SK-N-MC (cell line): ENCODE results near the gene SF3A1.

Experiments used
- EZH2 ChIP-seq: fragments of 200-600 bp; sonication (generic); IDR thresholded peaks from one replicate; pipeline ENCODE4 v1.6.1; 2017; ENCODE audit warnings: antibody characterized with exemption
- POLR2AphosphoS5 ChIP-seq: IDR thresholded peaks from 2 replicates; pipeline ENCODE4 v1.6.1; 2012; ENCODE audit warnings: mild to moderate bottlenecking, low read depth, low read length, borderline replicate concordance

- TF ChIP-seq EZH2: no peak
- no peak for TF ChIP-seq POLR2AphosphoS5
Measured at GRCh38 chr22:30283342-30283741, 73.4 kb downstream of the SF3A1 start.
